UCSD-AML1 (cell line): ENCODE data around the gene KRT80.
A peak's percentile ranks its signal among the peaks of the same experiment; 100 is the strongest.

Experiments
- DNase-seq: peaks from one replicate; lab custom pipeline; 2025; ENCODE audit not compliant: unreplicated experiment; lab: John Stamatoyannopoulos, UW

KRT80 gene

DNA sequence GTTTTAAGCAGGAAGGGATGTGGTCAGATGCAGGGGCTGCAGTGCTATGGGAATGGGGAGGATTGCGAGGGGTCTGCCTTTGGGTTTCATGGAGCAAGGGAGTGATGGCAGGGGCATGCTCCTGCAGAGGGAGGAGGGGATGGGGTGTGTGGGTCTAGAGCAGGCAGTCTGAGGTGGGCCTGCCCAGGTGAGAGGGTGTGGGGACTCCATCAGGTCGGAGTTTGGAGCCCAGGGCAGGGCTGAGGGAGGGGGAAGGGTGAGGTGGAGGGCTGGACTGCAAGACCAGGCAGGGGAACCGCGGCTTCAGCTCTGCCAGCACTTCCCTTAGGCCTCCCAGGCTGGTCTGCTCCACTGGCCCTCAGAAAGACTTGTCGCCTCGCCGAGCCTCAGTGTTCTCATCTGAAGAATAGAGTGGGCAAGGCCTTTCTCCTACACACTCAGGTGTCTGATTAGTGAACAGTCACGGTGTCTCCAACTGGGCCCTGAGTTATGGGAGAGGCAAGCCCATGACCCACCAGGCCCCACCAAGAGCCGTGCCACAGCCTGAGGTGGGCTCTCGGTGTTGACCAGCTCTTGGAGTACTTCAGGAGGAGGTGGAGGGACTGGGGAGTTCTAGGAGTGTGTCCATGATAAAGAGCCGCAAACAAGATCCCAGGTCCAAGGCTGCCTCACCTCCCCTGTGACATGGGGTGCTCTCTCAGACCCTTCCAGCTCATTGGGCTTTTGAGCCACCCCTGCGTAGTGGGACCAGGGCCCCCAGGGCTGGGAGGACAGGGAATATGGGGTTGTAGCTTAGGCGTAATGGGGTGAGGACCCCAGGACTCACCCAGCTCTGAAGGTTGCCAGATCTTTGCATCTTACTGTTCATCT lies 20.1 kb upstream of the KRT80 start:
- no peak for DNase-seq

DNA sequence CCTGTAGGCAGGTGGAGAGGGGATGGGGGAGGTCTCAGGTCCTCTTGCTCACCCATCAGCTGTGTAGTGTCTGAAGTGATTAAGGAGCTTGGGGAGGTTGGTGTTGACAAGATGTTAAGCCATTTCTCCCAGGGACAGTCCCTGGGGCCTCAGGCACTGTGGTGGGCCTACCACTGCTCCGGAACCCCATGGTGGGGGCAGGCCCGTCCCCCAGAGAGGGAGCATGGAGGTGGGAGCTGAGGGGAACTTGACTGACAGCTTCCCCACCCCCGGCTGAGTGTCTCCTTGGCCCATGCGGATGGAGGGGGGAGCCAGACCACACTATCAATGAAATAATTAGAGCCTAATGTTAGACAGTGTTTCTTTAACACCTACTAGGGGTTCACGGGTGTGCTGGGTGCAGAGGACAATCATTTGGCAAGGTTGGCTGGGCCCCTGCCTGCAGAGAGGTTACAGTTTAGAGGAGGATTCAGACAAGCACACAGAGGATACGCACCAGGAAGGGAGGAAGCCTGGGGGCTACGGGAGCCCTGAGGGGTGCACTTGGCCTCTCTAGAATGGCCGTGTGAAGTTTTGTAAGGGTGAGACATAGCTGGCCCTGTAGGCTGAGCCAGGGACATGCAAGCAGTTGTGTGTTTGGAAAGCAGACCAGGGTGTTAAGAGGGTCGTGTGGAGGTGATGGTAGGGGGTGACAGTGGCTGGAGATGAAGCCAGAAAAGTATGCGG lies 19.3 kb upstream of the KRT80 start:
- DNase-seq, result no peak

DNA sequence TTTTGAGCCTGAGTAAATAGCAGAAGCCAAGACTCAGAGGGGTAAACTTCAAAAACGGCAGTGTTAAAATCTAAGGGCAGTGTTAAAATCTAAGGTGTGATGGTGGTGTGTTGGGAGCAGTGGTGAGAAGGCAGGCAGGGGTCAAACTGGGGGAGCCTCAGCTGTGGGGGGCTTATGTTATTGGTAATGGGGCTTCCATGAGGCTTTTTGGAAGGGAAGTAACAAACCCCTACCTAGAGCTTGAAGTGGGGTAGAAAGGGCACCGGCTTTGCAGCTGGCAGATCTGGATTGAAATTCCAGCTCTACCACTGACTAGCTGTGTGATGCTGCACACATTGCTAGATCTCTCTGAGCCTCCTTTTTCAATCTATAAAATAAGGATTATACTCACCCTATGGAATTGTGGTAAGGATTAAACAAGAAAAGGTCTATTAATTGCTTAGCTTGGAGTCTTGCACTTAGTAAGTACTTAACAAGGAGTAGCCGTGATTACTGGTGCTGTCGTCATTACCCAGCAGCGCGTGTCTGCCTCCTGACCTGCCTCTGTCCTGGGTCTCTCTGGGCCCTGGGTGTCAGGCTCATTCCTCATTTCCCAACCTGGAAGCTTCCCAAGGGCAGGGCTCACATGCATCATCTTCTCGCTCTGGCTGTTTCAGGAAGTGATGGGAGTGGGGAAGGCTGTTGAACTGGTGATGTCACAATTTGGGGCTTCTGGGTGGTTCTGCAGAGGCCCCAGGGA lies 18.5 kb upstream of the KRT80 start:
- DNase-seq, result no peak

- no peak for DNase-seq
These were observed 17.5 kb upstream of the KRT80 start for GRCh38 chr12:52209321-52209720.

DNA sequence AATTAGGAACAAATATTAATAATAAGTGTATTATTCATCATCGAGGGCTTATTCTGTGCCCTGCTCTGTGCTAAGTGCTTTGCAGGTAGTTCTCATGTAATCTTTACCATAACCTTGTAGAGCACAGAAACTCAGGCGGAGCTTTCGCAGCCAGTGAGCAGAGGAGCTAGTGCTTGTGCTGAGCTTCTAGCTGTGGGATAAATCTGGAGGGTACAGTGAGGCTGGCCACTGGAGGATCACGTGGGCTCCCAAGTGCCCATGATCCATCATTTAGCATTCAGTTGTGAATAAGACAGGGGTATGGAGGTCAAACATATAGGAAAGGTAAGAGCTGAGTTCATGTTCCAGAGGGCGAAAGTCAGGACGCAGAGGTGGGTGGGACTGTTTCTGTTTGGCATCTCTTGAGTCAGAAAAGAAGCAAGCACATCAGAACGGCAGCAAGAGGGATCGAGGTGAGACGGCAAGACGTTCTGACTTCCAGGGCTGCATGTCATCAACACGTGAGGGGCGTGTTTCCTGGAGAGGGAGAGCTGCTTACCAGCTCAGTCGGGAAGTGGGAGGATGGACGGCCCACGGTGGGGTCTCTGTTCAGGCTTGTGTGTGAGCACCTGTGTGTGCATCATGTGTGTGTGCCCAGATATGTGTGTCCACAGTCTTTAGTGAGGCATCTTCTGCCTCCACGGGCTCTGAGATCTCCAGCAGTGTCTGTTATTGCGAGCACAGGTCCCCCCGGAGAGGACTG lies 16.8 kb upstream of the KRT80 start:
- no peak for DNase-seq

GRCh38 chr12:52207895-52208294 lies 16.1 kb upstream of the KRT80 start:
- peak; percentile 40 for DNase-seq

GRCh38 chr12:52207106-52207505 lies 15.3 kb upstream of the KRT80 start:
- no peak for DNase-seq

GRCh38 chr12:52206304-52207040 lies 14.7 kb upstream of the KRT80 start:
- no peak for DNase-seq

- DNase-seq, result no peak
These were observed 13.9 kb upstream of the KRT80 start for GRCh38 chr12:52205612-52206303.

DNA sequence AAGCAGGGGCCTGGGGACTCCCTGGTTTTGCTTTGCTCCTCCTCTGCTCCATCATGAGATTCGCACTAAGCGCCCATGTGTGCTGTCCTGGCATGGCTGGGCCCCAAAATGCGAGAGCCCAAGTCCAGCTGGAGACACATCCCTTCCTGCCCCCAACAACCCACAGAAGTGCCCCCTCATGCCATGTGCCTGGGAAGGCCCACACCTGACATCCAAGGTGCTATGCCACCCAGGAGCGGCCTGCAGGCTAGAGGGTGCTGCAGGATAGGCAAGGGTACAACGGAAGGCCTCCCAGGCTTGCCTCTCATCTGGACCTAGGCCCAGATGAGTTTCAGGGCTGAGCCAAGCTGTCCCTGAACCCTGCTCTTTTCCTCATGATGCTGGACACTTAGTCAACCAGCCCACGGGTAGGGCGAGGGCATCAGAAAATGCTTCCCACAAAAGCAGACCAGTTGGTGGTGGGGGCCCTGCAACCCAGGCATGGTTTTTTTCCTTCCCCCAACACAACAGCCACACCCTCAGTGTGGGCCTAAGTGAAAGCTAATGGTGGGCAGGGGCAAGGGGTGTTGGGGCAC lies 13.2 kb upstream of the KRT80 start:
- DNase-seq, result no peak

DNA sequence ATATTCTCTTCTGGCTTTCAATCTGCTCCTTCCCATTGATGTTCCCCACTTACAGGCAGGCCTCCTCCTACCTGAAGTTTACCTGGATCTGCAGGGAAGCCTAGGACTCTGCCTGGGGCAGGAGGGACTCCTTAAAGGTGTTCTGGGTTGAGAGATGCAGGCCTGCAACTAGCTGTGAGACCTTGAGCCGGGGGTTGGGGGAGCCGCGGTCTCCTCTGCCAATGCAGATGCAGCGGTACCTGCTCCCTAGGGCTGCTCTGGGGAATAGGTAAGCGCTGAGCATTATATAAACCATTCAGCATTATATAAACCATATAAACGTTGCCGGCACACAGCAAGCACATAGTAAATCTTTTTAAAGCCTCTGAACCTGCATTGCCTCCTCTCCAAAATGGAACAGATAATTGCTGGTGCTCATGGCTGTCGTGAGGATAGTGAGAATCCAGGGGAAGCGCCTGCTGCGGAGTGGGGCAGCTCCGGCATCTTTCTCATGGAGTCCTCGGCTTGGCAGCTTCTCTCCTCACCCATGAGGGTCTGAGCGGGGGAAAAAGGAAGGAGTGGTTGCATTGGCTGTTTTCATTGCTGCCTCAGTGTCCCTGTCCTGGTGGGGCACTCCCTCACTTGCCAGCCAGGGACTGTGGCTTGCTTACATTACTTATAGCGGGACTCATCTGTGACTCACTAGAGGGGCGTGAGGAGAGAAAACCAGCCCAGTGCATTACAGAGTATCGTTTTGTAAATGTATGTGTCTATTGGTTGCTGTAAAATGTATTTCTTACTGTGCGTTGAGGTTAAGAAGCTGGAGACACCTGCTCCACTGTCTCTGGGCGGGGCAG lies 12.5 kb upstream of the KRT80 start:
- DNase-seq, result no peak

- peak; percentile 76 for DNase-seq
These were observed 11.5 kb upstream of the KRT80 start for GRCh38 chr12:52203079-52203921.

GRCh38 chr12:52202361-52203078 lies 10.7 kb upstream of the KRT80 start:
- peak; percentile 55 for DNase-seq

GRCh38 chr12:52201451-52201839 lies 9.6 kb upstream of the KRT80 start:
- DNase-seq, result no peak

GRCh38 chr12:52200781-52201450 lies 9.1 kb upstream of the KRT80 start:
- DNase-seq, result no peak

DNA sequence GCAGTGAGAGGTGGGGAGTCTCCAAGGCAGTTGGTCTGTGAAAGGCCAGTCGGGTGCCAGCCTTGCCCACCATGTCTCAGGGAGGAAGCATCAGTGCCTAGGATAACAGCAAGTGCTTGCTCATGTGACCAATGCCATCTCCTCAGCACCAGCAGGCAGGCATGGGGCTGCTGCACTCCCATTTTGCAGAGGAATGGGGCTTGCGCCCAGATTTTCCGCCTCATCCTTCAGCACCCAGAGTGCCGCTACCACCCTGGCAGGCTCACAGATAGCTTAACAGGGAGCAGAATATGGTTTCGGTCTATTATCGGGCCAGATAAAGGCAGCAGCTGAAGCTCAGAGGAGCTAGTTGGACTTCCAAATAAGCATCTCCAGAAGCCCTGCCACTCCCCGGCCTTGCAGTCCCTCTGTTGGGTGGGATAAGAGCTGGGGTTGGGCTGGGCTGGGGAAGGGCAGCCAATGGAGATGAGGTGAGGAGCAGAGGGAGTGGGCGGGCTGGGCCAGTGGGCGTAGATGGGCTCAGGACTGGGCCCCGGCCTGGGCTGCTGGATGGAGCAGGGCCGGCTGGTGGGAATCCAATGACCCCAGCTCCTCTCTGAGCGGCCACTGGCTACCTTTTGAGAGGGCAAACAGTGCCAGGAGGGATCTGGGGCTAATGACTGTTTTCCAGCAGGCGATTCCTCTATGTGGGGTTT lies 8.4 kb upstream of the KRT80 start:
- no peak for DNase-seq
